GM19238 (cell line): ENCODE data around the gene KRTAP10-11.
"Not testable (repeated sequence)": the region's sequence is repeated elsewhere in the genome, so short reads cannot be mapped to it uniquely, and the experiment has no call there.

Experiments used
- DNase-seq: peaks from one replicate; pipeline ENCODE4 v3.0.0; 2011; ENCODE audit warnings: low spot score; ENCODE audit not compliant: insufficient read length

Gene KRTAP10-11

DNA sequence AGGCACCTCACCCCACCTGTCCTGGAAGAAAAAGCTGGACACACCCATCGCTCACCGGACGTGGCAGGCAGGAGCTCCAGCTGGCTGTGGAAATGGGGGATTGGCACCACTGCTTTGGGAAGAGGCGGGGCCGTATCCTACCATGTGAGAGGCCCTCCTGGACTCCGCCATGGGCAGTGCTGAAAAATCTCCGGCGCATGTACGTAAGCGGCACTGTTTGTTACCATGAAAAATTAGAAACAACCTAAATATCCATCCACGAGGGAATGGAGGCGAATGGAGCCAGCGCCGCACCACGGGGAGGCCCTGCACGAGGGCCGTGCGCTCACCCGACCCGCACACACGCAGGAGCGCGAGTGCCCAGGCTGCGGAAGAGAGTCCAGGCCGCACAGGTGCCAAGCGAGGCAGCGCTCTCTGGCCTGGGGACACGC lies 31.2 kb upstream of the KRTAP10-11 start:
- no peak for DNase-seq

DNA sequence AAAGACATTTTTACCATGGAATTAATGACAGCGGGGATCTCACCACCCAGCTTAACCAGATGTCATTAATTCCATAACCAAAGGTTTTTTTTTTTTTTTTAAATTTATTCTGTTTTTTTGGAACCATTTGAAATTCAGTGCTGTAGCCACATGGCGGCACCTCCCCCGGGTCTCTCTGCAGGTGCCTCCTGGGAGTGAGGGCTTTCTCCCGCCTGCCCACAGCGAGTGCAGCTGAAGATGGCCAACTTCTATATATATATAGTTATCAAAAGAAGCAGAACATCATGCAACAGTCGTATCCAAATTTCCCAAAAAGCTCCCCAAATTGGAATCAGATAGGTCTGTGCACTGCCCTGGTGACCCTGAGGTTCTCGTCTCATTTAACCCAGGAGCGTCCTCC lies 30.7 kb upstream of the KRTAP10-11 start:
- no peak for DNase-seq

DNA sequence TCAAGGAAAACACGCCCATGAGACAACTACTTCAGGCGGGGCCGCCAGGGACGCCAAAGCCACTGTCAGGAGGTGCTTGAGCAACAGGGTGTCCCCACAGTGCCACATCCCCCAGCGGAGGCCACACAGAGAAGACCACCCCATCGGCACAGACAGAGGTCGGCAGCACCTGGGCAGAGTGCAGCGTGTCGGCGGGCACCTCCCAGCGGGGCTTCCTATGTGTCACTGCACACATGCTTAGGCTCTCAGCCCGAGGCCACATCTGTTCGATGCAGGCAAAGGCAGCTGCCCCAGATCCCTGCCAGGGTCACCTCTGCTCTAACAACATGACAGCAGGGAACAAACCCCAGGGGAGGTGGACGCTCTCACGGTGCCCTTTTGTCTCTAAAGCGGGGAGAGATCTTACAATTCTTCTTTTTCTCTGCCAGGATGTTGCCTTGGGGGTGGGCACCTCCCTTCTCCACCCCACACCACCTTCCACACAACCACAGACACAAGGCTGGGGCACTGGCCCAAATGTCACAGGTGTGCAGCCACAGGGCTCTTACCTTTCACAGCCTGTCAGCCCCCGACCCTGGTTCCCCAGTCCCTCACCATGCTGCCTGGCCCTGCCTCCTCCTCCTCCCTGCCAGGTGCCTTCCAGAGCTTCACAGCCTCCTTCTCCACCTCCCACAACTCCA lies 30.2 kb upstream of the KRTAP10-11 start:
- no peak for DNase-seq

DNA sequence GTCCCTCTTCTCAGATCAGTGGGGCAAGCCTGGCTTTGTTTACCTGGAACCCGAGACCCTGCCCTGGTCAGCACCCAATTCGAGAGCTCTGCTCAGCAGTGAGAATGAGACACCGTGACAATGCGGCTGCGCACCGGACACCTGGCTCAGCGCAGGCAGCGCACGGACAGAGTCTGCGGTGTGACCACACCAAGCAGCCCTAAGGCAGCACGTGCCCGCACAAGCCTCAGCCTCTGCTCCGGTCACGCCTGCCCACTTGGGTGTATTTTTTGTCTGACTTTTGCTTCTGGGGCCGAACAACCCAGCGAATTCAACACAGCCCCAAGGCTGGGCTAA lies 29.7 kb upstream of the KRTAP10-11 start:
- DNase-seq = no peak

DNA sequence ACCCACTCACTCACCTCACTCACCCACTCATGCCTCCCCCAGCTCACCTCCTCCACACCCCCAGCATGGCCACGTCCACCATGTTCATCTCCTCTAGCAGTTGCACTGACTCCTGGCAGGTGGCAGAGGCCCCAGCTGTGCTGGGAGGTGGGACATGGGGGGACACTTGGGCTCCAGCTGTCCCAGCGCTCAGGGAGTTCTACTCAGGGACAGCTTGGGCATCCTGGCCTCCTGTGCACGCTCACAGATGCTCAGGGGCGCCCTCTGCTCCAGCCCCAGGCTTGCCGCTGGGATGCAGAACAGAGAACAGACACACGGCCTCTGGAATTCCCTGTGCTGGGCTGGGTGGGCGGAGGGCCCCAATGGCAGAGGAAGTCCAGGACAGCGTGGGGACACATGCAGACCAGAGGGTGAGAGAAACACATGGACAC lies 29.1 kb upstream of the KRTAP10-11 start:
- DNase-seq = no peak

DNA sequence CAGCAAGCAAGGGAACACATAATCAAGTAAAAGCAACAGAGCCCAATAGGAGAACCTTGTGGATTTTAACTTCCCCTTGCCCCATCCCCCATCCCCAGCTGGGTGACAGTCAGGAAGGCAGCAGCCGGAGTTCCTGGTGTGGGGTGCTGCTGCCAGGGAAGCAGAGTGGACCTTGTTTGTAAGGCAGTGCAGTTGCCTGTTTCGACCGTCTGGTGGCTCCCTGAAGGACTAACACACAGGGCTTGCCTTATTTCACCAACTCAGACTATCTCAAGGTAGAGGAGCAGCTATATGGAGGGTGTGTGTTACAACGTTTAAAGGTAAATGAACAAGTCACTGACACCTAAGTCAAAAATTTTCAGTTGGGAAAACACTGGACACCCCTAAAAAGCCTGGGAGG lies 27.7 kb upstream of the KRTAP10-11 start:
- DNase-seq = no peak

DNA sequence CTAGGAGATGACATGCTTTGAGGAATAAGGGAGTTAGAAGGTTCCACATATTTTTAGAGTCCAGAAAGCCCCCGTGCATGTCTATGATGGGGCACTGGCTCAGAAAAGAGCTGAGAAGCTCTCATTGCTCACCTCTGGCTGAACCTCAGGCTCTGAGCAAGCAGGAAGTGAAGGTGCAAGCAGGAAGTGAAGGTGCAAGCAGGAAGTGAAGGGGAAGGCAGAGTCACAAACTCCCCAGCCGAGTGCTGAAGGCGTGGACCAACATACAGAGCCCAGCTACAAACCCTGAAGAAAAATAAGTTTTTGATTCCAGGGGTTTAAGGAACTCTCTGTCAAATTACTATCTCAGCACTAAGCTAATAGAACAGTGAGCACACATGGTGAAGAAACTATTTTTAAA lies 27.3 kb upstream of the KRTAP10-11 start:
- DNase-seq = no peak

DNA sequence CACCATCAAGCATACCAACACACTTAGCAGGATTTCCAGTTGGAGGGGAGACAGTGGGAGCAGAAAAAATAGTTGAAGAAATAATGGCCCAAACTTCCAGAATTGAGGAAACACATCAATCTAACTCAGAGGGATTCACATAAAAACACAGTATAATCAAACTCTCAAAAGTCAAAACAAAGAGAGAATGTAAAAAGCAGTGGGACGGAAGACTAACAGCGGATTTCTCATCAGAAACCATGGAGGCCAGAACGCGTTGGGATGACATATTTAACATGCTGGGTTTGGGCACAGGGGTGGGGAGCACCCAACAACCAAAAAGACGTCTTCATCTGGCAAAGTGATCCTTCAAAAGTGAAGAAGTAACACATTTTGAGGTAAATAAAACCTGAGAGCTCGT lies 26.3 kb upstream of the KRTAP10-11 start:
- no peak for DNase-seq

DNA sequence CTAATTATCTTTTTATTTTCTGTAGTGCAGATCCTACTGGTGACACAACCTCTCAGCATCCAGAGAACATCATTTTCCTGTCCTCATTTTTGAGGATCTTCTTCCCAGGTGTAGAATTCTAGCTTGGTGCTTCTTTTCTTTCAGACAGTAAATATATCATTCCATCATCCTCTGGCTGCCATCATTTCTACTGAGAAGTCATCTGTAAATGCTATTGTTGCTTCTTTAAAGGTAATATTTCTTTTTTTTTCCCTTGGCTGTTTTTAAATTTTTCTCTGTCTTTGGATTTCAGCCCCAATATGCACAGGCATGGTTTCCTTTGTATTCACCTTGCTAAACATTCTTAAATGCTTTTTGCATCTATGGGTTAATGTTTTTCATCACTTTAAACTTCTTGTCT lies 22.6 kb upstream of the KRTAP10-11 start:
- no peak for DNase-seq

DNA sequence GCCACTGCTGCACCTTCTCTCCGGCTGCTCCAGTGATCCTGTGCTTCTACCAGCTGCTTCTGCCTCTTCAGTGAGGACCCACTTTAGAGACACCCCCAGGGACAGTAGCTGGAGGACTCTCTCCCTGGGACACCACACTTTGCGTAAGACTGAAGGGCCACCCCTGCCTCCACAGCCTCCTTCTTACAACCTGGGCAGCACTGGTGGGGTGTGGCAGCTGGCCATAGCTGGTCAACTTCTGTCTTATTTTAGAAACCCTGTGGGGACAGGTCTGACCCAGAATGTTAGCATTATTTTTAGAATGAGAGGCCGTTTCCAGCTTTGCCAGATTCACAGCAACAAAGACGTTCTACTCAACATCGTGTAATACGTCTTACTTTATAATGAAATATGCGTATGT lies 20.5 kb upstream of the KRTAP10-11 start:
- DNase-seq = no peak

DNA sequence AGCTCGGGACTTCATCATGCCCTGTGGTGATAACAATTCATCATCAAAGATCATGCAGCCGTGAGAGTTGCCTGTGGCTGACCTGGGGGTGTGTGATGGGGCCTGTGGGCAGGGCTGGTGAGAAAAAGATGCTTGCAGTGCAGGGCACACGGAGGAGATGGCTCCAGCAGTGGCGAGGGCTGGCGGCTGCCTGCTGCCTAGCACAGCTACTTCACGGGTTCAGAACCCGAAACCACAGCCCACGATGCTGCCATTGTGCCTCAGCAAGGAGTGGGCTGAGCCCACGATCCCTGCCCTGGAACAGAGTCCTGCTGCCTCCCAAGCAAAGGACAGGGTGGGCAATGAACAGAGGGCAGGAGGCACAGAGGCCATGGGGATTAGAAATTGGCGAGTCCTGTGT lies 20.0 kb upstream of the KRTAP10-11 start:
- DNase-seq = no peak

DNA sequence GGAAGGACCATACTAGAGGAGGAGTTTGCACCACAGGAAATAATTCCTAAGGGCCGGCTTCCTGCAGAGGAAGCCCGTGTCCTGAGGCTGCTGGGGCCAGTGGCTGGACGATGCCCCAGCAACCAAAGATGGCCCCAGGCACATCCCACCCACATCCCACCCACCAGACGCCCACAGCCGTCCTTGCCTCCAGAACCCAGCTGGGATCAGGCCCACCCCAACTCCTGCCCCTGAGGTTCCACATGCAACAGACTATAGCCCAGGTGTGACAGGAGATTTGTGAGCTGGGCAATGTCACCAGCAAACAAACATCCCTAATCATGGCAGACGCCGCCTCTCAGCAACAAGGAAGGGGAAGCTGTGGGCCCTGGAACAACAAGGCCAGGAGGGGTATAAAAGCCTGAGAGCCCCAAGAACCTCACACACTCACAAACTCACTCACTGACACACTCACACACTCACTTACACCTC lies 19.5 kb upstream of the KRTAP10-11 start, which contains the start of gene KRTAP10-9:
Gene KRTAP10-9 (plus strand): TSS at position 421 of the 471 bp plus-strand sequence. CDS start 79 bp downstream, outside the sequence.
- no peak for DNase-seq

DNA sequence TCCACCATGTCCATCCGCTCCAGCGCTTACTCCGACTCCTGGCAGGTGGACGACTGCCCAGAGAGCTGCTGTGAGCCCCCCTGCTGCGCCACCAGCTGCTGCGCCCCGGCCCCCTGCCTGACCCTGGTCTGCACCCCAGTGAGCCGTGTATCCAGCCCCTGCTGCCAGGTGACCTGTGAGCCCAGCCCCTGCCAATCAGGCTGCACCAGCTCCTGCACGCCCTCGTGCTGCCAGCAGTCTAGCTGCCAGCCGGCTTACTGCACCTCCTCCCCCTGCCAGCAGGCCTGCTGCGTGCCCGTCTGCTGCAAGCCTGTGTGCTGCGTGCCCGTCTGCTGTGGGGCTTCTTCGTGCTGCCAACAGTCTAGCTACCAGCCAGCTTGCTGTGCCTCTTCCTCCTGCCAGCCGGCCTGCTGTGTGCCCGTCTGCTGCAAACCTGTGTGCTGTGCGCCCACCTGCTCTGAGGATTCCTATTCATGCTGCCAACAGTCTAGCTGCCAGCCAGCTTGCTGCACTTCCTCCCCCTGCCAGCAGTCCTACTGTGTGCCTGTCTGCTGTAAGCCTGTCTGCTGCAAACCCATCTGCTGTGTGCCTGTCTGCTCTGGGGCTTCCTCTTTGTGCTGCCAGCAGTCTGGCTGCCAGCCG lies 18.9 kb upstream of the KRTAP10-11 start:
- DNase-seq = not testable (repeated sequence)

DNA sequence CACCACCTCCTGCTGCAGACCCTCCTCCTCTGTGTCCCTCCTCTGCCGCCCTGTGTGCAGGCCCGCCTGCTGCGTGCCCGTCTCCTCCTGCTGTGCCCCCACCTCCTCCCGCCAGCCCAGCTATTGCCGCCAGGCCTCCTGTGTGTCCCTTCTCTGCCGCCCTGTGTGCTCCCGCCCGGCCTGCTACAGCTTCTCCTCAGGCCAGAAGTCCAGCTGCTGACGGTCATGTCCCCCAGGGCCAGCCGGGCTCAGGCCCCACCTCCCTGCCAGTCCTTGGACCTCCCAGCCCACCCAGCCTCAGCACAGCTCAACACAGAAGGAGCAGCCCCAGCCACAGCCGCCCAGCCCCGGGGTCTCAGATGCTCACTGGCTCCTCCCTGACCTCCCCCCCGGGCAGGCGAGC lies 18.4 kb upstream of the KRTAP10-11 start:
- not testable (repeated sequence) for DNase-seq

DNA sequence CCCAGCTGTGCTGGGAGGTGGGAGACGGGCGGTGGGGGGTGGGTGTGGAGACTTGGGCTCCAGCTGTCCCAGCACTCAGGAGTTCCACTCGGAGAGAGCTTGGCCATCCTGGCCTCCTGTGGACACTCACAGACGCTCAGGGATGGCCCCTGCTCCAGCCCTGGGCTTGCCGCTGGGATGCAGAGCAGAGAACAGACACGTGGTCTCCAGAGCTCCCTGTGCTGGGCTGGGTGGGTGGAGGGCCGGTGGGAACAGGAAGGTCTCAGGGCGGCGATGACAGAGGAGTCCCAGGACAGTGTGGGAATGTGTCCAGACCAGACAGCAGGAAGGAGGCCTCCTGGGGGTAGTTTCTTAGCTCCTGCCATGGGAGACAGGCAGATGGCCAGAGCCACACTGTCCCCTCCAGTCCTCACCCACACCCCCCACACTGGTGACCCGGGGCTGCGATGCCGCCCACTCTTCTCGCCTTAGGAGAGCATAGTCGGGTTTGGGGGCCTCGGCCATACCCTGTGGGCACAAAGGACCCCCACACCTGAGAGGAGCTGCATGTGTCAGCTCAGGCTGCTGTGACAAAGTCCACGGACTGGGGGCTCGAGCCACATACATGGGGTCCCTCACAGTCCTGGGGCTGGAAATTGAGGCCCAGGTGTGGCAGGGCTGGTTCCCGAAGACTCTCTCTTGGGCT lies 17.4 kb upstream of the KRTAP10-11 start:
- DNase-seq = no peak

DNA sequence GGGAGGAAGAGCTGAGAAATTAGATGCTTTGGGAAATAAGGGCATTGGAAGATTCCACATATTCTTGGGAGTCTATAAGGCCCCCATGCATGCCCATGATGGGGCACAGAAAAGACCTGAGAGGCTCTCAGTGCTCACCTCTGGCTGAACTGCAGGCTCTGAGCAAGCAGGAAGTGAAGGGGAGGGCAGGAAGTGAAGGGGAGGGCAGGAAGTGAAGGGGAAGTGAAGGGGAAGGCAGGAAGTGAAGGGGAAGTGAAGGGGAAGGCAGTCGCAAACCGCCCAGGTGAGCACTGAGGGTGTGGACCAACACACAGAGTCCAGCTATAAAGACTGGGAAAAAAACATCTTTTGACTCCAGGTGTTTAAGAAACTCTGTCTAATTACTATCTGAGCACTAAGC lies 15.8 kb upstream of the KRTAP10-11 start:
- DNase-seq = no peak

DNA sequence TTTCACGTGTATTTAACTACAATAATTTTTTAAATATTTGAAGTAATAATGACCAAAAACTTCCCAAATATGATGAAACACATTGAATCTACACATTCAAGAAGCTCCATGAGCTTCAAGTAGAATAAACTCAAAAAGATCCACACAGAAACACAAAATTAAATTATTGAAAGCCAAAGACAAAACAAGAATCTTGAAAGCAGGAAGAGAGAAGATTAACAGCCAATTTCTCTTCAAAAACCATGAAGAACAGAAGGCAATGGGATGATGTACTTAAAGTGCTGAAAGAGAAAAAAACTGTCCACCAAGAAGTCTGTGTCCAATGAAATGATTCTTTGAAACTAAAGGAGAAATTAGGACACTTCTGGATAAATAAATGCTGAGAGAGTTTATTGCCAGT lies 14.1 kb upstream of the KRTAP10-11 start:
- DNase-seq = no peak

DNA sequence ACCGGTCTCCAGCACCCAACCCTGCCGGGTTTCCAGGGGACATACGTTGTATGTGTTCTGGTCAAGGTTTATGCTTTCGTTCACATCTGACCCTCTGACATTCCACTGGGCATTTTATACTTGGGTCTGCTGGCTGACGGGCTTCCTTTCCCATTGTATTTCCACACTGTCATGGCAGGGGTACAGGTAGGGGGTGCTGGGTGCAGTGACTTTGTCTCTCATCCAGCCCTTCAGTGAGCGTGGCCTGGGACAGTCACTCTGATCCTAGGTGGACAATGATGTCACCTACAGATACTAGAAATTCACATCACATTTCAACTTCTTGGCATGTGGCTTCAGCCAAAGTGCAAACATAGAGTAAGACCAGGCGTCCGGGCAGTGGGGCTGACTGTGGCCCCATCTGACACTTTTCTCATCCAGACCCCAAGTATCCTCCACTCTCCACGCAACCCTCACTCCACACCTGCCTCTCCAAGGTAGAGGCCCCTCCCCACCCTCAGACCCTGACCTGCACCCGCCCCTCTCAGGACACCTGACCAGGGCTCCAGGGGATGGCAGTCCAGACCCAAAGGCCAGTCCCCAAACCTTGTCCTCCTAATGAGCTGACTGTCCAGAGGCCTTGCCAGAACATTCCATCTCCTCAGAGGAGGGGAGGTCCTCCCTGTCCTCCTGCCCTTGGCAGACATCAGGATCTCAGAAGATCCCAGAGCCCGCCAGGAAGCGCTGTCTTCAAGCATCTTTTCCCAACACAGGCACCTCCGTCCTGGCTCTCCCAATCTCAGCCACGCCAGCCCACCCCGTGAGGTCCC lies 9.8 kb upstream of the KRTAP10-11 start:
- no peak for DNase-seq

DNA sequence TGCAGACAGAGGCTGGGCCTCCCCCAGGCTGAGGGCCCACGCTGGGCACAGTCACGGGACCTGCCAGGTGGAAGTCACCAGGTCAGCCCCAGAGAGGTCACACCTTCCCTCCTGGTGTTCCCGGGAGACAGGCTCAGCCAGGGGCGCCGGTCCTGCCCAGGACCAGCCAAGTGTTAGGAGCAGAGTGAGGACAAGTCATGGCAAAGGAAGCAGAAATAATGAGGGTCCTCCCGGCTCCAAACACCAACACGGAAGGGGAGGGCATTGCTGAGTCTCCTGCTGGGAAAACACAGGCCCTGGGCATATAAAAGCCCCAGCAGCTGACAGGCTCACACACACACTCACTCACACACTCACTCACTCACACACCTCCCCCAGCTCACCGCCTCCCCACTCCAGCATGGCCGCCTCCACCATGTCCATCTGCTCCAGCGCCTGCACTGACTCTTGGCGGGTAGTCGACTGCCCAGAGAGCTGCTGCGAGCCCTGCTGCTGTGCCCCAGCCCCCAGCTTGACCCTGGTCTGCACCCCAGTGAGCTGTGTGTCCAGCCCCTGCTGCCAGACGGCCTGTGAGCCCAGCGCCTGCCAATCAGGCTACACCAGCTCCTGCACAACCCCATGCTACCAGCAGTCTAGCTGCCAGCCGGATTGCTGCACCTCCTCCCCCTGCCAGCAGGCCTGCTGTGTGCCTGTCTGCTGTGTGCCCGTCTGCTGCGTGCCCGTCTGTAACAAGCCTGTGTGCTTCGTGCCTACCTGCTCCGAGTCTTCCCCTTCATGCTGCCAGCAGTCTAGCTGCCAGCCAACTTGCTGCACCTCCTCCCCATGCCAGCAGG lies 9.0 kb upstream of the KRTAP10-11 start, which contains the start of gene KRTAP10-10:
Gene KRTAP10-10 (plus strand): TSS at position 339 of the 833 bp plus-strand sequence. CDS start 62 bp downstream, at position 401.
- DNase-seq = no peak

DNA sequence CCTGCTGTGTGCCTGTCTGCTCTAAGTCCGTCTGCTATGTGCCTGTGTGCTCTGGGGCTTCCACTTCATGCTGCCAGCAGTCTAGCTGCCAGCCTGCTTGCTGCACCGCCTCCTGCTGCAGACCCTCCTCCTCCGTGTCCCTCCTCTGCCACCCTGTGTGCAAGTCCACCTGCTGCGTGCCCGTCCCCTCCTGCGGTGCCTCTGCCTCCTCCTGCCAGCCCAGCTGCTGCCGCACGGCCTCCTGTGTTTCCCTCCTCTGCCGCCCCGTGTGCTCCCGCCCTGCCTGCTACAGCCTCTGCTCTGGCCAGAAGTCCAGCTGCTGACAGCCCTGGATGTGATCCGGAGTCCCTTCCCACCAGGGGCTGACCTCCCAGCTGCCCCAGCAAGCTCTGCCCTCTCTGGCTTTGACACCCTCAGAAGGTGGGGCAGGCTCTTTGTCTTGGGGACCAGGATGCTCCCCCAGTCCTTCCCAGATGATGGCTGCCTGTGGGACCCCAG lies 8.3 kb upstream of the KRTAP10-11 start:
- DNase-seq = not testable (repeated sequence)
